Activated CD4-positive, alpha-beta T cell treated with anti-CD3 and anti-CD28 coated beads, Interleukin-10, Interleukin-2, amounts not matched to agents 100 ng/mL and 50 ng/mL, durations not matched to agents 16 hours and 8 hours (primary cell): ENCODE results near the gene SLC22A23.
A peak's percentile ranks its signal among the peaks of the same experiment; 100 is the strongest.

Experiments used
- DNase-seq: peaks from one replicate; pipeline ENCODE4 v3.0.0-alpha.2; 2020

The SLC22A23 gene, protein sequence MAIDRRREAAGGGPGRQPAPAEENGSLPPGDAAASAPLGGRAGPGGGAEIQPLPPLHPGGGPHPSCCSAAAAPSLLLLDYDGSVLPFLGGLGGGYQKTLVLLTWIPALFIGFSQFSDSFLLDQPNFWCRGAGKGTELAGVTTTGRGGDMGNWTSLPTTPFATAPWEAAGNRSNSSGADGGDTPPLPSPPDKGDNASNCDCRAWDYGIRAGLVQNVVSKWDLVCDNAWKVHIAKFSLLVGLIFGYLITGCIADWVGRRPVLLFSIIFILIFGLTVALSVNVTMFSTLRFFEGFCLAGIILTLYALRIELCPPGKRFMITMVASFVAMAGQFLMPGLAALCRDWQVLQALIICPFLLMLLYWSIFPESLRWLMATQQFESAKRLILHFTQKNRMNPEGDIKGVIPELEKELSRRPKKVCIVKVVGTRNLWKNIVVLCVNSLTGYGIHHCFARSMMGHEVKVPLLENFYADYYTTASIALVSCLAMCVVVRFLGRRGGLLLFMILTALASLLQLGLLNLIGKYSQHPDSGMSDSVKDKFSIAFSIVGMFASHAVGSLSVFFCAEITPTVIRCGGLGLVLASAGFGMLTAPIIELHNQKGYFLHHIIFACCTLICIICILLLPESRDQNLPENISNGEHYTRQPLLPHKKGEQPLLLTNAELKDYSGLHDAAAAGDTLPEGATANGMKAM

GRCh38 chr6:3456898-3457709, at the start of gene SLC22A23:
Gene SLC22A23, minus strand, starts transcription at chr6:3457050. Its CDS starts 491 bp downstream, at chr6:3456559.
- peak; percentile 68 for DNase-seq

DNA sequence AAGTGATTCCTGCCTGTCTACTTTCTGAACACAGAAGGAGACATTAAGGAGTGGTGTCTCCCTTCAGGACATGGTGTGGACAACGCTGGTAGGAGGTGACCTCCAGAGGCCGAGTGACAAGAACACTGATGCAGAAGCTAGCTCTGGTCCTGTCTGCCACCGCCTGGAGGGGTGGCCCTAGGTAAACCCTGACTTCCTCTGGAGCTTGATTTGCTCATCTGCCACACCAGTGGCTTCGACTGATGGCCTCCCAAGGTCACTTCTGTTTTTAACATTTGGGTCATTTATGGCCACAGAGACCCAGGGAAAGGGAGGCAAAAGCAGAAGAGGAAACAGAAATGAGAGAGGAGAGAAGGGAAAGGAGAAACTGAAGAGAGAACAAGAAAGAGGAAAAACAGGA, 49.4 kb upstream of the SLC22A23 start:
- DNase-seq: no peak

GRCh38 chr6:3504938-3505805, 48.3 kb upstream of the SLC22A23 start:
- DNase-seq: no peak

- no peak for DNase-seq
These were observed 47.5 kb upstream of the SLC22A23 start for GRCh38 chr6:3504354-3504753.

- DNase-seq: no peak
These were observed 45.1 kb upstream of the SLC22A23 start for GRCh38 chr6:3501826-3502500.

DNA sequence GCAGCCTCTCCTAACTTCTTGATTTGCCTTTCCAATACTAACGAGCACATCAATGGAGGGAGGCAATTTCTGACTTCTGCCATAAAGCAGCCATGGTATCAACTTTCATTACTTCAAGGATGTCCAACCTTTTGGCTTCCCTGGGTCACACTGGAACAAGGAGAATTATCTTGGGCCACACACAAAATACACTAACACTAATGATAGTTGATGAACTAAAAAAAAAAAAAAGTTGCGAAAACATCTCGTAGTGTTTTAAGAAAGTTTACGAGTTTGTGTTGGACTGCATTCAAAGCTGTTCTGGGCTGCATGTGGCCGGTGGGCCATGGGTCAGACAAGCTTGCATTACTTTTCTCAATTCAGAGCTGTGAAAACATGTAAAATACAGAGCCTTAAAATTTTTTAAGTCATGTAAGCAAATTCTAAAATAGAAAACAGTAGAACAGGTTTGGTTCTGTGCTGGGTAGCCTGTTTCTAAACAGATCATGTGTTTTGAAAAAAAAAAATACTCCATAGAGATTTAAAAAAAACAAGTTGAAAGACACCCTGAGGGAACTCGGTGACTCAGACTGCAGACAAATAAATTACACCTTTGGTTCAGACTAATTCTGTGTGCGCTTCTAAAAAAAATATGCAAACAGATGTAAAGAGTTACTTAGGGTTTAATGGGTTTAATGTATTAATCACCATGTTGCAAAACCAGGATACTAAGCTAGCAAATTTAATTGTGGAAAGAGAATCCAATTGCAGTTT, 43.6 kb upstream of the SLC22A23 start:
- DNase-seq: no peak

DNA sequence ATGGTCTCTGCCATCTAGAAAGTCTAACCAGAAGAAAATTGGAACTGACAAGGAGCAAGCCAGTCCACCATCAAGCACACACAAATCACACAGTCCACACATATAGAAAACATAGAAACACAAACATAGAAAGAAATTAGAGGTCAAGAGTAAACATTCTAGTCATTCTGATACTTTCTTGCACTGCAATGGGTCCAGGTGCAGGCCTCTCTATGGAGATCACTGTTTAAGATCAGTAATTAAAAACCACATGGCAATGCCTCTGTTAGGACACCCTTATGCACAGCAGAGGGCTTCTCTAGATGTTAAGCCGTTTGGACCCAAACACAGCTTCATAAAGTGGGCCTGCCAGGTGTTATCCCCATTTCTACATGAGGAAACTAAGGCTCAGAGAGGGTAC, 42.8 kb upstream of the SLC22A23 start:
- no peak for DNase-seq

GRCh38 chr6:3496395-3496794, 39.5 kb upstream of the SLC22A23 start:
- no peak for DNase-seq

DNA sequence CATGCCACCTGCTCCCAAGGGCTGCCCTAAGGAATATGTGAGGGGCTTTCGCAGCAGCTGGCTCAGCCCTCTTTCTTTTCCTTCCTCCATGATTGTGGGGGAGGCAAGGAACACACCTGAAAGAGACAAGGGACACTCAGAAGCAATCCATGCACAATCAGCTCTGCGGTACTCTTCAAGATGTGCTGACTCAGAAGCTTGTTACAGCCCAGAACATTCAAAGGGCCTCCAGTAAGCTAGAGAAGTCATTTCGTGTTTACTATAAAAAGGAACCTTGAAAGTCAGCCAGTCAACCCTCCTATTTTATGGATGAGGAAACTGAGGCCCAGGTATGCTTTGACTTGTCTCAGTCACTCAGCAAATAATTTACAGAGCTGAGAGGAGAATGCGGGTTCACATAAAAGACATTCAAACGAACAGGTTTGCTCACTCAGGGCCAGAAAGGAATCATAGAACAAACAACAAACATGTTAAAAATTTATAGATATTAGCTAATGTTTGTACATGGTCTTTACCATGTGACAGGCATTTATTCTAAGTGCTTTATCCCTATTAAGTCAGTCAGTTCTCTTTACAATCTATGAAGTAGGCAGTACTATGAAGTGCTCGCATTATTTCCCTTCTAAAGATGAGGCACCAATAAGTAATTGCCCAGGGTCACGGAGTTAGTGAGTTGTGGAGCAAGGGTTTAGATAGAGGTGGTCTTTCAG, 37.7 kb upstream of the SLC22A23 start:
- DNase-seq: no peak

DNA sequence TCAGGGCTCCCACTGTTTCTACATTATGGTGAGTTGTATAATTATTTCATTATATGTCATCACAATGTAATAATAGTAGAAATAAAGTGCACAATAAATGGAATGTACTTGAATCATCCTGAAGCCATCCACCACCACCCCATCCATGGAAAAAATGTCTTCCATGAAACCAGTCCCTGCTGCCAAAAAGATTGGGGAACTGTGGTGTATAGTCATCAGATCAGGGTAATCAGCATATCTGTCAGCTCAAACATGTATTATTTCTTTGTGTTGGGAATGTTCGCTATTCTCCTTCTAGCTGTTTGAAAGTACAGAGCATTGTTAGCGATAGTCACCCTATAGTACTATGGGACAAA, 33.8 kb upstream of the SLC22A23 start:
- DNase-seq: no peak

- DNase-seq: no peak
These were observed 33.2 kb upstream of the SLC22A23 start for GRCh38 chr6:3489961-3490624.

DNA sequence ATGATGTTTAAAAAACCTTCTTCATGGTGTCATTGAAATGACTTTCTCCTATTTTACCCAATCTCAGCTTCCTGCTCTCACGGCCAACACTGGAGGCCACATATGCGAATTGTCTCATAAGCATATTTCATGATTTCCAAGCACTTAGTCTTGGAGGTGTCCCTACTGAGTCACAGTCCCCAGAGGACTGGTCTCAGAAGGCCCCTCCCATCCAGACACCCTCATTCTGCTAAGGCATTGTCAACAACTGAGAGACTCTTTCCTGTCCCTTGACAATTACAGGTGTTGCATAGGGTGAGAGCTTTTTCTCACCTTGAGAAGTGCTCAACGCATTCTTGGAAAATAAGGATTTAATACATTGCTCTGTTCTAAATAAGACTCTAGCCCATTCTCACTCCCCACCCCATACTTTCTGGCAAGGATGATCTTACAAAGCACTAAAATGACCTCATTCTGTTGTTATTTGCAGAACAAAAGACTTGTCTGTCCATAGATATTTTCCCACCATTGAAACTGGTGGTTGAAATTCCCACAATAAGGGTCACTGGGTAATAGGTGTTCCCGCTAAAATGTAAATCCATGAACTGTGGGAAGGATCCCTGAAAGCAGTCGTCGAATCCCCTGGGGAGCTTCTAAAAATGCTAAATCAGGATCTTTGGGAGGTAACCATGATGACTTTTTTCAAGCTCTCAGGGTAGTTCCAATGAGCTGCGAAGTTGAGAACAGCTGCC, 32.3 kb upstream of the SLC22A23 start:
- DNase-seq: no peak

DNA sequence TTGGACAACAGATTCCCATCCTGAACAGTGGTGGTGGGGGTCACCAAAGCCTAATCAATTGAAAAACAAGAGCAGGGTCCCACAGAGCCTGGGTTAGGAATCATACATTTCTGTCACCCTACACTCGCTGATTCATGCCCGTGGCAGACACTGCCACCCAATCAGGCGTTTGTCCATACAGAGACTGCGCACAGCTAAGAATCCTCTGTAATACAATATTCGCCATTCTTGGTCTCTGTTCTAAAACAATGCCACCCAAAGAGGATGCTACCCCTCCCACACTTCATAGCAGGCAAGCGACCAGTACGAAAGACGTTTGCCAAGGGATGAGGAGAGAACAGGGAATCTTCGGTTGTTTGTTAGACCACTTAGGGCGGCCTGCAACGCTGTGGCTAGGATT, 28.1 kb upstream of the SLC22A23 start:
- DNase-seq: no peak

DNA sequence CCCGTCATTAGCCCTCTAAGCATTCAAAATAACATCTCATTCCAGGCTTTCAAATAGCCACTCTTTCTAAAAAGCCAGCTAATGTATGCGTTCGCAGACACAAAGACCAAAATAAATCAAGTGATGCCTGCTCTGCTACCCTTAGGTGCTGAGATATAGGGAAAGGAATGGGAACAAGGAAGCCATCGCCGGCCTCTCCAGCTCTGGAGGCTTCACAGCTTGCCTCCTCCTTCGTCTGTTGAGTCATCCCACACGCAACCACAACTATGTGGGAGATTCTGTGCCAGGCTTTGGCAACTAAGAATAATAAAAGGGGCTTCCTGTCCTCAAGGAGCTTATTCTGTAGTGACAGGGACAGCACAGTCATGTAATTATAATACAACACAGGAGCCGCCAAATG, 27.3 kb upstream of the SLC22A23 start:
- no peak for DNase-seq

DNA sequence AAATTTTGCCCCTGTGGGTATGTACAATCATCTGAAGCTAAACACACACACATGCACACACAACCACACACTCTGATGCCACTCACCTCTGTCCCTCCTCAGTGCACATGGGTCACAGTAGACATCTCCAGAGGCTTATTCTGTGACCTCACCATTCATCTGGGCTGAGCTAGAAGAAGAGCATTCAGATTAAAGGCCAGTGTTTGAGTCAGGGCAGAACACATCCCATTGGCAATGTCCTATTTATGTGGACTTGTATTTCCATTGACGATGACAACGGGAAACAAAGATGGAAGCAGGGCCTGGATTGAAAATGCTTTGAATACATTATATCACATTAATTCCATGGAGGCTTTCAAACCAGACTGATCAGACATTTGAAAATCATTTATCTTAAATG, 26.8 kb upstream of the SLC22A23 start:
- no peak for DNase-seq

DNA sequence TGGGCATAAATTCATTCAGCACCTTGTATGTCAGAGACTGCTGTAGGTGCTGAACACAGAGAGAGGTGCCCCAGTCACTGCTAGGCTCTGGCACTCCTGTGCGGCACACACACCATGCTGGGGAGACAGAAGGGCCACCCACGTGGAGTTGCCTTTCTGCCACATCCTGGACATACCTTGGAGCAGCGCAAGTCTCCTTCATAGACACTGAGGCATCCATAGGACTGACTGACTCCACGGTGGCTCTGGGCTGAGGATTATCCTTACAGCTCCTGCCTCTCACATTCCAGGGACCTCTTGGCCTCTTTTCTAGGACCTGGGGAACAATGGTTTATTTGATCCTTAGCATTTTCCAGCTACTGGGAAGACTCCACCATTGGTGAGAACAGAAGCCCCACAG, 26.0 kb upstream of the SLC22A23 start:
- DNase-seq: no peak

- DNase-seq: no peak
These were observed 24.8 kb upstream of the SLC22A23 start for GRCh38 chr6:3481640-3482039.

GRCh38 chr6:3480009-3480408, 23.2 kb upstream of the SLC22A23 start:
- DNase-seq: no peak

GRCh38 chr6:3473773-3474172, 16.9 kb upstream of the SLC22A23 start:
- DNase-seq: no peak
